ENCODE measurements around the gene ARMH3.

- TF ChIP-seq CTCF (IDR thresholded peaks at IDR 0.05) (no peak), POLR2A (IDR thresholded peaks at IDR 0.05) (no peak), POLR2AphosphoS5 (IDR thresholded peaks at IDR 0.05) (no peak)
Observed at GRCh38 chr10:101925027-101925426, 130.9 kb downstream of the ARMH3 start.

Measured in stomach (tissue), 4 donors.